ENCODE results near the gene ACY1. TPM values are rescaled to one million over a fixed set of nuclear protein-coding genes. Genes with fewer than 3 reads are reported as not detected.
"Not testable (repeated sequence)": the region's sequence is repeated elsewhere in the genome, so short reads cannot be mapped to it uniquely, and the experiment has no call there.

Gene ACY1
- total RNA-seq, 2 experiments from 2014 or later = 3.3 to 4.0 TPM

DNA sequence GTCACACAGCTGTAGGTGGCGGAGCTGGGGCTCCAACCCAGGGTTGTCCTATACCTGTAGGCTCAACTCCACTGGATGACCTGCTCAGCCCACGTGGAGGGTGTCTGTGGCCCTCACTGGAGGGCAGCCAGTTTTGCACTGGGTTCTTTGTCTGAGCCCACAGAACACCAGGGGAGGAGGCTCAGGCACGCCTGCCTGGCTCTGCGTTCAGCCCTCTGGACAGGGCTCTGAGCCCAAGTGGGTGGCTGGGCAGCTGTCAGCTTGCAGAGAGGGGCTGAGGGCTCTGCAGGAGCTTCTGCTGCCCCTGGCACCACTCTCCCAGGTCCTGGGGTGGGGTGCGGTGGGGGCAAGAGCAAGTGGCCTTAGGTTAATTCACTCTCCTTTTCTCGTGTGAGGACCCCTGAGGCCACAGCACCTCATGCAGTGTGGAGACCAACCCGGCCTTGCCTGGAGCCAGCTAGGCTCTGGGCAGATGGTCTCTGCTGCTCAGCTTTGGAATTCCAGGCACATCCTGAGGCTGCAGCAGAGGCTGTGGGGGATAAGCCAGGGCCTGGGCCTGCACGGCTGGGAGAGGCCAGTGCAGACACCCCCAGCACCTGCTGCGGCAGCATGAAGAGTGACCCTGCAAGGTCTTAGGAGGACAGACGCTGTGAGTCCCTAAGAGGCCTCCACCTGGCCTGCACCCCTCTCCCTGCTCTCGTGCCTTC lies 49.5 kb downstream of the ACY1 start:
- POLR2A ChIA-PET = interaction anchor here (1.4 kb wide), 1 partner anchor 20 kb away, joined by 3 read pairs; no protein-coding TSS in a partner anchor

DNA sequence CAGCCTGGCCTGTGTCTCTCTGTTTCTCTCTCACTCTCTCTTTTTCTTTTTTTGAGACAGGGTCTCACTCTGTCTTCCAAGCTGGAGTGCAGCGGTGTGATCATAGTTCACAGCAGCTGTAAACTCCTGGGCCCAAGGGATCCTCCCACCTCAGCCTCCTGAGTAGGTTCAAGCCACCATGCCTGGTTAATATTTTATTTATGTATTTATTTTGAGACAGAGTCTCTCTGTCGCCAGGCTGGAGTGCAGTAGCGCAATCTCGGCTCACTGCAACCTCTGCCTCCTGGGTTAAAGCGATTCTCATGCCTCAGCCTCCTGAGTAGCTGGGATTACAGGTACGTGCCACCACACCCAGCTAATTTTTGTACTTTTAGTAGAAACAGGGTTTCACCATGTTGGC lies 50.4 kb downstream of the ACY1 start:
- CTCF ChIA-PET (ENCODE audit: unreplicated experiment); POLR2A ChIA-PET: not testable (repeated sequence)

More for the DNA sequence above, 49.5 kb downstream of the ACY1 start:
- Histone ChIP-seq H3K36me3 (ENCODE audit: insufficient read depth, low read length) (no peaks in the 10 kb centered on the region), H2AFZ (ENCODE audit: low read length) (no peak overlapping the region), H3K27ac (ENCODE audit: low read depth, low read length, poor library complexity, severe bottlenecking) (no peak overlapping the region), H3K79me2 (ENCODE audit: insufficient read depth, low read depth, low read length) (no peaks in the 10 kb centered on the region), H3K9me3 (ENCODE audit: low read length) (no peaks in the 10 kb centered on the region), H3K4me1 (ENCODE audit: insufficient read depth, low read length, poor library complexity, severe bottlenecking) (no peaks in the 10 kb centered on the region), H3K4me3 (ENCODE audit: low read depth, low read length, poor library complexity, severe bottlenecking) (no peak overlapping the region), H4K20me1 (ENCODE audit: insufficient read depth, low read length) (no peaks in the 10 kb centered on the region), H3K4me2 (ENCODE audit: low read length) (no peak overlapping the region), H3K9me2 (ENCODE audit: insufficient read depth, low read length) (no peaks in the 10 kb centered on the region)
- intact Hi-C loops (cut with micrococcal nuclease; ENCODE audit: unreplicated experiment) = no loop called here
- CTCF ChIA-PET (ENCODE audit: unreplicated experiment) = interaction anchor here (0.6 kb wide), 1 partner anchor 91 kb away, joined by 3 read pairs; no protein-coding TSS in a partner anchor
- TF ChIP-seq, protein P1, sequence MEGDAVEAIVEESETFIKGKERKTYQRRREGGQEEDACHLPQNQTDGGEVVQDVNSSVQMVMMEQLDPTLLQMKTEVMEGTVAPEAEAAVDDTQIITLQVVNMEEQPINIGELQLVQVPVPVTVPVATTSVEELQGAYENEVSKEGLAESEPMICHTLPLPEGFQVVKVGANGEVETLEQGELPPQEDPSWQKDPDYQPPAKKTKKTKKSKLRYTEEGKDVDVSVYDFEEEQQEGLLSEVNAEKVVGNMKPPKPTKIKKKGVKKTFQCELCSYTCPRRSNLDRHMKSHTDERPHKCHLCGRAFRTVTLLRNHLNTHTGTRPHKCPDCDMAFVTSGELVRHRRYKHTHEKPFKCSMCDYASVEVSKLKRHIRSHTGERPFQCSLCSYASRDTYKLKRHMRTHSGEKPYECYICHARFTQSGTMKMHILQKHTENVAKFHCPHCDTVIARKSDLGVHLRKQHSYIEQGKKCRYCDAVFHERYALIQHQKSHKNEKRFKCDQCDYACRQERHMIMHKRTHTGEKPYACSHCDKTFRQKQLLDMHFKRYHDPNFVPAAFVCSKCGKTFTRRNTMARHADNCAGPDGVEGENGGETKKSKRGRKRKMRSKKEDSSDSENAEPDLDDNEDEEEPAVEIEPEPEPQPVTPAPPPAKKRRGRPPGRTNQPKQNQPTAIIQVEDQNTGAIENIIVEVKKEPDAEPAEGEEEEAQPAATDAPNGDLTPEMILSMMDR (conservative IDR thresholded peaks at IDR 0.05; ENCODE audit: low read length) = no peak
- TF ChIP-seq EZH2phosphoT487 (IDR thresholded peaks at IDR 0.05; ENCODE audit: borderline replicate concordance, low read depth, low read length) = no peak
- no TSS peak for BruUV-seq (replicated peaks)
- no peak for DNase-seq (ENCODE audit: low spot score)

DNA sequence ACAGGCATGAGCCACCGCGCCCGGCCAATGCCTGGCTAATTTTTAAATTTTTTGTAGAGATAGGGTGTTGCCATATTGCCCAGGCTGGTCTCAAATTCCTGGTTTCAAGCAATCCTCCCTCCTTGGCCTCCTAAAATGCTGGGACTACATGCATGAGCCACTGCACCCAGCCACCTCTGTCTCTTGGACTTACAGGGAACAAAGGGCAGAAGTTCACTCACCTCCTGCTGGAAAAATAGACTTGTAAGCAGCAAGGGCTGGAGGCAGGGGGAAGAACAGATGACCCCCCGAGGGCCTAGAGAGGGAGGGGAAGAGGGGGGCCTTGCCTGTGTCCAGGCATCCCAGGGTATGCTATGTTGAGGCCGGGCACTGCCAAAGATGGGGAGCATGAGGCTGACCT lies 50.9 kb downstream of the ACY1 start:
- Histone ChIP-seq H3K36me3 (ENCODE audit: insufficient read depth, low read length) (no peaks in the 10 kb centered on the region), H3K9me2 (ENCODE audit: insufficient read depth, low read length) (no peaks in the 10 kb centered on the region), H3K4me3 (ENCODE audit: low read depth, low read length, poor library complexity, severe bottlenecking) (no peak overlapping the region), H3K4me2 (ENCODE audit: low read length) (no peak overlapping the region), H3K27ac (ENCODE audit: low read depth, low read length, poor library complexity, severe bottlenecking) (no peak overlapping the region), H3K4me1 (ENCODE audit: insufficient read depth, low read length, poor library complexity, severe bottlenecking) (no peaks in the 10 kb centered on the region), H2AFZ (ENCODE audit: low read length) (no peak overlapping the region), H3K9me3 (ENCODE audit: low read length) (no peaks in the 10 kb centered on the region), H4K20me1 (ENCODE audit: insufficient read depth, low read length) (no peaks in the 10 kb centered on the region), H3K79me2 (ENCODE audit: insufficient read depth, low read depth, low read length) (no peaks in the 10 kb centered on the region)
- ChIA-PET POLR2A (no interaction called here), CTCF (ENCODE audit: unreplicated experiment) (no interaction called here)
- DNase-seq (ENCODE audit: low spot score) = no peak
- BruUV-seq (replicated peaks) = no TSS peak
- intact Hi-C loops (cut with micrococcal nuclease; ENCODE audit: unreplicated experiment) = no loop called here
- no peak for TF ChIP-seq EZH2phosphoT487 (IDR thresholded peaks at IDR 0.05; ENCODE audit: borderline replicate concordance, low read depth, low read length)
- TF ChIP-seq, protein P1 (conservative IDR thresholded peaks at IDR 0.05; ENCODE audit: low read length) = no peak

More for the DNA sequence above, 50.4 kb downstream of the ACY1 start:
- H3K4me1 ChIP-seq (ENCODE audit: insufficient read depth, low read length, poor library complexity, severe bottlenecking); H3K4me3 ChIP-seq (ENCODE audit: low read depth, low read length, poor library complexity, severe bottlenecking); DNase-seq (ENCODE audit: low spot score); H3K9me2 ChIP-seq (ENCODE audit: insufficient read depth, low read length); H3K27ac ChIP-seq (ENCODE audit: low read depth, low read length, poor library complexity, severe bottlenecking); H2AFZ ChIP-seq (ENCODE audit: low read length); H3K79me2 ChIP-seq (ENCODE audit: insufficient read depth, low read depth, low read length); intact Hi-C loops (cut with micrococcal nuclease; ENCODE audit: unreplicated experiment); H3K4me2 ChIP-seq (ENCODE audit: low read length); BruUV-seq (replicated peaks); H3K36me3 ChIP-seq (ENCODE audit: insufficient read depth, low read length); H4K20me1 ChIP-seq (ENCODE audit: insufficient read depth, low read length); H3K9me3 ChIP-seq (ENCODE audit: low read length): not testable (repeated sequence)

All from OCI-LY7 (cell line).